HUDEP-2 (cell line): ENCODE data around the gene OSBPL6.
A peak's percentile ranks its signal among the peaks of the same experiment; 100 is the strongest.
"Not testable (repeated sequence)": the region's sequence is repeated elsewhere in the genome, so short reads cannot be mapped to it uniquely, and the experiment has no call there.

Experiments used
- DNase-seq, 76 experiments: peaks; one replicate each; lab custom pipeline; 2025; ENCODE audit not compliant: unreplicated experiment in 76 of 76; lab: John Stamatoyannopoulos, UW

OSBPL6 gene

GRCh38 chr2:178193823-178194599 lies at the start of gene OSBPL6:
Gene OSBPL6 (plus strand): TSS chr2:178194512. CDS start chr2:178306185, 111,673 bp downstream.
- DNase-seq = peak in 57 of 76 experiments; percentile 2 to 74 (median 42)

- DNase-seq = no peak
Observed at GRCh38 chr2:178152033-178152432, 42.3 kb upstream of the OSBPL6 start.

- no peak for DNase-seq
Observed at GRCh38 chr2:178152542-178152941, 41.8 kb upstream of the OSBPL6 start.

DNA sequence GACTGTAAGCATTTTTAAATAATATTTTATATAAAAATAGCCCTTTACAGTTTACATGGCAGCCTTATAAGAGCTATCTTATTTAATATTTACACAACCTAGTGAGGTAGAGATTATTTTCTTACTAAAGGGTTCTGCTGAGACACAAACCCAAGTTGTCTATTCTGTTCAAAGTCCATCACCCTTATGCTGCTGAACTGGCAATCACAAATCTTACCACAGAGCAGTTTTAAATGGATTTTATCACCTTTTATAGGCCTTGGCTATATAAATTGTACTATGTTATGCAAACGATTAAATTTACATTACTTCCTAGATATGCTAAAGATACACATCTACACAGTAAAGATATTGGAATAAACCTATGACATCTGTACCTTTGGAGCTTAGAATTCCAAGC lies 41.3 kb upstream of the OSBPL6 start:
- no peak for DNase-seq

DNA sequence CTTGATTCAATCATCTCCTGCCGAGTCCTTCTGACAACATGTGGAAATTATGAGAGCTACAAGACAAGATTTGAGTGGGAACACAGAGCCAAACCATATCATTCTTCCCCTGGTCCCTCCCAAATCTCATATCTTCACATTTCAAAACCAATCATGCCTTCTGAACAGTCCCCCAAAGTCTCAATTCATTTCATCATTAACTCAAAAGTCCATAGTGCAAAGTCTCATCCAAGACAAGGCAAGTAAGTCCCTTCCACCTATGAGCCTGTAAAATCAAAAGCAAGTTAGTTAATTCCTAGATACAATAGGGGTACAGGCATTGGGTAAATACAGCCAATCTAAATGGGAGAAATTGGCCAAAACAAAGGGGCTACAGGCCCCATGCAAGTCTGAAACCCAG lies 40.4 kb upstream of the OSBPL6 start:
- DNase-seq = not testable (repeated sequence)

GRCh38 chr2:178155524-178155923 lies 38.8 kb upstream of the OSBPL6 start:
- DNase-seq = no peak

DNA sequence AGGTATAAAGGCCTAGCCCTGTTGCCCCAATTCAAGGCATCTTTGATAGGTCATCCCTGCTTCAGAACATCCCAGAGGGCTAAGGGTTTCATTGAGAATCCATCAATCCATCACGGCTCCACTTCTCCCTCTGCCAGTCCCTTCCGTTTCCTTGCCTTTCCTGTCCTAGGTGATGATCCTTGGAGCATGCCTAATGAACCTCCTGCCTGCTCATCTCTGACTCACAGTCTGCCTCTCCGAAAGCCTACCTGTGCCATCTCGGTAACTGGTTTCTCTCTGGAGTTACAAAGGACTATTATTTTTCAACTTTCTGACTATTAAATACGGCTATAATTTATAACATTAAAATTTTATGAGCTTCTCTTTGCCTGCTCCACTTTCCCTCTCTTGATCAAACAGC lies 36.7 kb upstream of the OSBPL6 start:
- no peak for DNase-seq

GRCh38 chr2:178159966-178160365 lies 34.3 kb upstream of the OSBPL6 start:
- no peak for DNase-seq

- DNase-seq = no peak
Observed at GRCh38 chr2:178160601-178161000, 33.7 kb upstream of the OSBPL6 start.

- DNase-seq = no peak
Observed at GRCh38 chr2:178163395-178163794, 30.9 kb upstream of the OSBPL6 start.

GRCh38 chr2:178163911-178164310 lies 30.4 kb upstream of the OSBPL6 start:
- DNase-seq = no peak

- DNase-seq = no peak
Observed at GRCh38 chr2:178173657-178174056, 20.7 kb upstream of the OSBPL6 start.

GRCh38 chr2:178177066-178177679 lies 17.1 kb upstream of the OSBPL6 start:
- DNase-seq = no peak

GRCh38 chr2:178180648-178181047 lies 13.7 kb upstream of the OSBPL6 start:
- not testable (repeated sequence) for DNase-seq

DNA sequence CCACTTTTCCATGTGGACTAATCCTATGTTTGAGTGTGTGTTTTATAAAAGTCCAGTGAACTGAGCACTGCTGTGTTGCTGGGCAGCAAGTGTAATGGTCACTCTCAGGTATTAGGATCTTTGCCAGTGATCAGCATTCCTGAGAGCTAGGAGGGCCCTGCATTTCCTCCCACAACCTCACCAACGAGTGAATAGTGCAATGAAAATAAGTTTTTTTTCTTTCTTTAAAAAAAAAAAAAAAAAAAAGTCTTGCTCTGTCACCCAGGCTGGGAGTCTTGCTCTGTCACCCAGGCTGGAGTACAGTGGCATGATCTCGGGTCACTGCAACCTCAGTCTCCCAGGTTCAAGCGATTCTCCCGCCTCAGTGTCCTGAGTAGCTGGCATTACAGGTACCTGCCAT lies 6.5 kb upstream of the OSBPL6 start:
- no peak for DNase-seq

DNA sequence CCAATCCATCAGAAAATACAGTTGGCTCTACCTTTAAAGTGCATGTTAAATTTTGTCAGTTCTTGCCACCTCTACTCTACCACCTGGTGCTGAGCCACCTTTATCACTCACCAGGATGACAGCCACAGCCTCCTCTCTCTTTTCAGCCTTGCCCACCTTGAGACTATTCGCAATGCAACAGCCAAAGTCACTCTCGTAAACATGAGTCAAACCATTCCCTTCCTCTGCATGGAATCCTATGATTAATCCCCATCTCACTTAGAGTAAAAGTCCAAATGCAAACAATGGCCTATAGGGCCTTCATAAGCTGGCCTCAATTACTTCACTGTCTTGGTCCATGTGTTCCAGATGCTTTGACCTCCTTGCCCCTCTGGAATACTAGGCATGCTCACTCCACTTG lies 5.8 kb upstream of the OSBPL6 start:
- no peak for DNase-seq

DNA sequence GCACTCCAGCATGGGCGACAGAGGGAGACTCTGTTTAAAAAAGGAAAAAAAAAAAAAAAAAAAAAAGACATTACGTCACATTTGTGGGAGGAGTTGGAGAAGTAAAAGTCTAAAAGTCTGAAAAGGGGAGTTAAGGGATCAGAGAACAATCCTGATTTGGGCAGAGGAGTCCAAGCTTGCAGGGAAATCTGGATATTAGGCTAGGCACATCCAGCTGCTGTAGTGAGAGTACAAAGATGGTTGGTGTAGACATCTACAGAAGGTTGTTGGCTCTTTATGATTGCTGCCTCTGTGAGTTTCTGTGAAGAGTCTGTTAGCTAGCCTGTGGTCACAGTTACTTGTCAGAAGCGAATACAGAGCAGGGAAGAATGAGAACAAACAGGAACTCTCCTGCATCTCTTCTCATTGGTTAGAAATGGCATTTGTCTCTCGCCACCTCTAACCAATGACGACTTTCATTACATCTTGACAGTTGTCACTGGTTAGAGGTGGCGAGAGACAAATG lies 3.3 kb upstream of the OSBPL6 start:
- DNase-seq = no peak

DNA sequence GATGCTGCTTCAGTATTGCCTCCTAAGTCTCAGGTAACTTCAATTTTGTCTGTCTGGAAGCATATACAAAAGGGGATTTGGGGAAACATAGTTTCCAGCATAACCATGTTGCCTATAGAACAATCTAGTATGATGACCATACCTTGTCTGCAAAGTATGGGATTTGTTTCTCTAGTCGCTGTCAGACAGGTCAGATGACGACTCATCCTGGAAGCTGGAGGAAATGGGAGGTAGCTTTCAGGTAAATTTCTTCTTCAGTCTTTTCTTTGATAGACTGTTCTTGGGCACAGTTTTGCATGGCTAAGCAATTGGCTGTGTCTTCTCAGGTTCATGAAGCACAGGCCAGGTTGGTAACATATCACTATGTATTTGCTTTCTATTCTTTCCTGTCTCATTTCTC lies 2.8 kb upstream of the OSBPL6 start:
- DNase-seq = no peak

DNA sequence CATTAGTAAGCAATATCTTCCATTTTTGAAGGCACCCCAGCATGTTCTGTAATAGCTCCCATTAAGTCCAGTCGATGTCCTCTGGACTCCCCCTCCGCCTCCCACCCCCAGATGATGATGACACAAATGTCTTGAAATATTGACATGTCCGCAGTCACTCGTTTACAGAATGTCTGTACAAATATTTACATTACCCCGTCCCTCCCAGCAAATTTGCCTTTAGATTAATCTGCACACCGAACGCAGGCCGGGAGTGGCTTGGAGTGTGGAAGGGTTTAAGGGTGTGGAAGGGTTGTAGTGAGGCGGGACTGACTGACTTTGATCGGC lies 853 bp upstream of the OSBPL6 start:
- DNase-seq = peak in 1 of 76 experiments; percentile 4

GRCh38 chr2:178194600-178195389 lies 483 bp downstream of the OSBPL6 start:
- DNase-seq = peak in 7 of 76 experiments; percentile 2 to 27 (median 11)

- DNase-seq = no peak
Observed at GRCh38 chr2:178195390-178196166, 1.3 kb downstream of the OSBPL6 start.
